GM19043 (cell line): ENCODE data around the gene STARD13.

ENCODE experiments used
- ATAC-seq: cut with Tn5 transposase; IDR thresholded peaks from one replicate; pipeline ENCODE4 v1.9.1; 2021; ENCODE audit warnings: low read depth; ENCODE audit not compliant: unreplicated experiment

The STARD13 gene

GRCh38 chr13:33230178-33230881, 55.2 kb downstream of the STARD13 start:
- no peak for ATAC-seq

- ATAC-seq: no peak
Measured at GRCh38 chr13:33229446-33230177, 55.9 kb downstream of the STARD13 start.

DNA sequence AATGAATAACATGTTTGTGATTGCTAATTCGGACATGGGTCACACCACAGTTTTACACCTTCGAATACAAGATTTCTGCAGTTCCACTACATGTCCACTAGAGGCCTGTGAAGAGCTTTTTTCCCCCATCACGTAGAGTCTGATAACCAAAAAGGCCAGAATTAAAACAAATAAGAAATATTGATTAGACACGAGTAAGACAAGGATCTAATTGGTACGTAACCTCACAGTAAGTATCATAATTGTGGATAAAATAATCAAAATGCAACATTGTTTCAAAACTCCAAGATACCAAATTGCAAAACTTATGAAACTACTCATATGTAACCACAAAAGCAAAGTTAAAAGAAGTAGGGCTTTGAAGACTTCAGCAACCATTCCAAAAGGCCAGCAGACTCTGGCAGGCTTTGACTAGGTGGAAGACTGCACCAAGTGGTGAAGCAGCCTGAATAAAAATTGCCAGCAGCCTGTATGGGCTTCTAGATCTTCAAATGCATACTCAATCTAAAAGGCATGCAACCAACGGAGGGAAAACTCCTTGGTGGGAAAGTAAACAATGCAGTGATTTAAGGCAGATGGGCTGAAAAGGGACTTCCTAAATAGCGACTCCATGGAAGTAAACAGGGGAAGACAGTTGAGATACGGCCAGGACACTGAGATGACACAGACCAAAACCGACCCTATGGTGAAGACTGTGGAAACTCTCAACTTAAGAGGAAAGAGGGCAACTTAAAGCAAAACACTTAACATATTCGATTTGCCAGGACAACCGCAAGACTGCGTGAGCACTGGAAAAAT, 56.7 kb downstream of the STARD13 start:
- ATAC-seq: peak; percentile 55

DNA sequence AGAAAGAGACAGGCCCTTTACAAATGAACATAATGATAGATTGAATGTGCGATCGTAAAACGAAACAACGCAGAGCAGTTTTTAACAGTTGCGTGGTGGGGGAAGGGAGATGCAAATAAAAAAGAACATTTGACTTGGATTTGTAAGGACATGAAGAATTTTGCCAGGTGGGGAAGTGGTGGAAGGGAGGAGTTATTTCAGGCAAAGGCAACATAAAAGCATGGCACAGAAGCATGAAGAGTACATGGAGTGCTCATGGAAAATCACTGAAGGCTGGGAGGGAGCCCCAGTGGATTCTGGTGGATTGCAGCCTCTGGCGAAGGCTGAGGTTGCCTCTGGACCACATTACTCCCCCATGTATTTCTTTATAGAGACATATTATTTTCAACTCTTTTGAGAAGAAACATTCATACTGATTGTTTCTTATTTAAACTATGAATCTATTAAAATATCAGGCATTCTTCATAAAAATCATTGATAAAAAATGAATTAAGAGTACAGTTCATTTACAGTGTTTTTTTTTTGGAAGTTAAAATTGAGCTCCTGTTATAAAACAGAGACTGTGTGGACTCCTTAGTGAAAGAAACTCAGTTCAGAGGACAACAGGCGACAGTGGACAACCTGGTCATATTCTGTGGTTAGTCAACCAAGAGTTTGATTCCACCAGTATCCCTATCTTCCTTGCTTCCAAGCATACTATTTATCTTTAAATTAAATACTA, 57.5 kb downstream of the STARD13 start:
- no peak for ATAC-seq

DNA sequence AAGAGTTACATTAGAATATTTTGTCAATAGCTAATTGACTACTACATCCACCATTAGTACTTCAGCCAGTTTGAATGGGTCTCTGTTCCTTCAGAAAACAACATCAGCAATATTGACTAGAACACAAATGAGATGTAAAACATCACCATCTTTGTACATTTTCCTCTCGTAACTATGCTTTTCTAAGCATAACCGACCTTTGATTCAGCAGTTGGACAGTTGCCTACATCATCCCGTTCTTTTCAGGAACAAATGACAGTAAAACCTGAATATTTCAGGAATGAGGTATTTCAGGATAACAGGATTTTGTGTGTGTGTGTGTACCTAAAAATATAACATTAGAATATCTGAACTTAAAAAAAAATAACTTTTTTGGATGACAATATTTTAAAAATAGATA, 60.9 kb downstream of the STARD13 start:
- no peak for ATAC-seq

DNA sequence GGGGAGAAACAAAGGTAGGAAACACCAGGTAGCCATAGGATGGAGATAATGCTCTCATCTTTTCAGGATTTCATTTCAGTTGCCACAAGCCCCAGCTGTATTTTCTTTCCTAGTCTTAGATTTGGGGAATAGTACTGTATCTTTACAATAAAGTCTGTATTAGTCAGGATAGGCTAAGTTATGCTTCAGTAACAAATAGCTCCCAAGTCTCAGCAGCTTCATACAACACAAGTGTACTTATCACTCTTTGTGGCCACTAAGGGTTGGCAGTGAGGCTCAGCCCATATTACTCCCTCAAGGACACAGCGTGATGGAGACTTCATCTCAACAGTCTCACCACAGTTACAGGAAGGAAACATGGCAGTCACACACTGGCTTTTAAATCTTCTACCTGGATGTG, 61.4 kb downstream of the STARD13 start:
- no peak for ATAC-seq

DNA sequence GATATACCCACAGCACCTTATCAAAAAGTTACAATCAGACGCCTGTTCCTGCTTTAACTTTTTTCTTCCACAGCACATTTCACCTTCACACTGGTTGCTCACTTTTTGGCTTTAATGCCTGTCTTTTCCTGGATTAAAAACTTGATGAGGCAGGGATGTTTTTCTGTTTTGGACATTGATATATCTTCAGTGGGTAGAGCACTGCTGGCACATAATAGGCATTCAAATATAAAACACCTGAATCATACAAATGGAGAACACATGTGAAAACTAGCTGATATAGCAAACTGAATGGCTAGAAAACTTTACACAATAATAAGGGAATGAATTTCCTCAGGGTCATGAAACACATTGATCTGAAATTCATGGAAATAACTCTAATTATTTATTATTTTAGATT, 65.6 kb downstream of the STARD13 start:
- no peak for ATAC-seq

DNA sequence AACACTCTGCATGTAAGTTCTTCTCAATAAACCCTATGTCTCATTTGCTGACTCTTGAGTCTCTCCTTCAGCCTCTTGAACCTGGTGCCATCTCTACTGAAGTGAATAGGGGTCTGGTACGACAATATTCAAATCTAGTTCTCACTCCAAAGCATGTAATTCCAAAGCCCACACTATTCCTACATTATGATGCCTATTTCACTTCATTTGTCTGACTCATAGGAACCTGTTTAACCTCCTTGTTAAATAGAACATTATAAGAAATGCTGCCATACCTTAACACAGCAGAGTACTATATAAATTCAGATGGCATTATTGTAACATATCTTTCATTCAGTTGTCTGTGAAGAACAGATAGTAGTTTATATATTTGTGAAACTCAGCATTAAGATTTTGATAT, 67.1 kb downstream of the STARD13 start:
- ATAC-seq: no peak

- ATAC-seq: no peak
Measured at GRCh38 chr13:33218020-33218419, 67.5 kb downstream of the STARD13 start.

GRCh38 chr13:33217256-33217655, 68.3 kb downstream of the STARD13 start:
- no peak for ATAC-seq

DNA sequence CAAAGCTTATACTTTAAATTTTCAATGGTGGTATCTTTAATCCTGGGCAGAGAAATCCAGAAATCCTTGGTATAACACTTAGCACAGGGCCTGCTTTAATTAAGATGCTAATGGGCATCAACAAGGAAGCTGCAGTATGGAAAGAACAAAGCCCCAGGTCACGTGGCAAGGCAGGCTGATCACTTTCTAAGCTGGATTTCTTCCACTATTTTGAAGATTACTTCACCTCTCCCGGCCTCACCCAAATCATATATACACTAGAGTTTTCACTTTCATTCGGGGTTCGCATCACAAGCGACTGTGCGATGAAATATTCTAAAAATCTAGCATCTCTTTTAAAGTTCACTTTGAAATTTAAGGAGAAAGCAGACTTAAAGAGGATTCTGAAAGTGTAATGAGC, 71.8 kb downstream of the STARD13 start:
- ATAC-seq: no peak

GRCh38 chr13:33213024-33213768, 72.4 kb downstream of the STARD13 start:
- ATAC-seq: no peak

GRCh38 chr13:33212396-33212795, 73.2 kb downstream of the STARD13 start:
- ATAC-seq: no peak

- no peak for ATAC-seq
Measured at GRCh38 chr13:33210090-33210489, 75.5 kb downstream of the STARD13 start.

DNA sequence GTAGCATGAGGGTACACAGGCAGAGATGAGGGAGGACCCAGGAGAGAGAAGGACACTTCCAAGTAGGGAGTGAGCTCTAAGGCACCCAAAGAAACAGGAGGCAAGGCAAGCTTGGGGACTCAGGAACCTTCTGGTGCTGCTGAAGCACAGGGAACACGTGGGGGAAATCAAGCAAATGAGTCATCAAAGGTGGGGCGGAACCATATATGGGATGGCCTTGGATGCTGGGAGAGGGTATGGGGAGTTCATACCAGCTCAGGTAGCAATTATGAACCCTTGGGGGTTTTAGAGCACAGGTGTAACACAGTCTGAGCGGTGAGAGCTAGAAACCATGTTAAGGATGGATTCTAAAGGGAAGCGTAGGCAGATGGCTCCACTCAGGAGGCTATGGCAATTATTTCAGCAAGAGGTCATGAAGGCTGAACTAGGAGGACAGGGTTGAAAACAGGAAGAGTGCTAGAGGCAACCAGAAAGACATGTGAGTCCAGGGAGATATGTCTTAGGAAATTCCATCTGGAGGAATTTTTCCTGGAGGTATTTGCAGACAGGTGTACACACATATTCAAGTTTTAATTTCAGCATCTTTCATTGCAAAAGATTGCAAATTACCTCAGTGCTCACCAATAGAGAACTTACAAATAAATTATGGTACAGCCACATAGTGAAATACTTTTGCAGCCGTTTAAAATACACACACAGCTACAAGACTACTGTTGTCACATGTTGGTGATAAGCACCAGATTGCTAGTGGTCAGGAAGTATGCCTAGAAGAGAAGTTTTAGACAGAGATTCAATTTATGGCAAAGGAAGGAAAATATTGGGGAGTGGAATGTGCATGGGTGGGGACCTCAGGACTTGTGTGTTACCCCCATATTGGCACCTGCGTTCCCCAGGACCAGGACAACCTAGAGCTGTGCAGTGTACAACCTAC, 77.0 kb downstream of the STARD13 start:
- ATAC-seq: no peak

DNA sequence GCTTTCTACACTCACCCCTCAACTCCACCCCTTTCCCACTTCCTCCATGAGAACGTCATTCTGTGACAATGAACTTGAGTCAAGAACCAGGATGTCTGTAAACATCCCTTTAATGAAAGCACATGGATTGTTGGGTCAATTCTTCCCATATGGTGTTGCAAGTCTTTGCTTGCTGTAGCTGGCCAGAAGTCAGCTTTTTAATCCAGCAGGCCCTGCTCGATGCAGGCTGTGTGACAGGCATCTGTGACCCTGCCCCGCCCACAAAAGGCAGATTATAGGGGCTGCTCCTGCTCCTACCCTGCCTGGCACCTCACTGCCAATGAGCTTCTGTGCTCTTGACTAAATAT, 78.0 kb downstream of the STARD13 start:
- no peak for ATAC-seq

DNA sequence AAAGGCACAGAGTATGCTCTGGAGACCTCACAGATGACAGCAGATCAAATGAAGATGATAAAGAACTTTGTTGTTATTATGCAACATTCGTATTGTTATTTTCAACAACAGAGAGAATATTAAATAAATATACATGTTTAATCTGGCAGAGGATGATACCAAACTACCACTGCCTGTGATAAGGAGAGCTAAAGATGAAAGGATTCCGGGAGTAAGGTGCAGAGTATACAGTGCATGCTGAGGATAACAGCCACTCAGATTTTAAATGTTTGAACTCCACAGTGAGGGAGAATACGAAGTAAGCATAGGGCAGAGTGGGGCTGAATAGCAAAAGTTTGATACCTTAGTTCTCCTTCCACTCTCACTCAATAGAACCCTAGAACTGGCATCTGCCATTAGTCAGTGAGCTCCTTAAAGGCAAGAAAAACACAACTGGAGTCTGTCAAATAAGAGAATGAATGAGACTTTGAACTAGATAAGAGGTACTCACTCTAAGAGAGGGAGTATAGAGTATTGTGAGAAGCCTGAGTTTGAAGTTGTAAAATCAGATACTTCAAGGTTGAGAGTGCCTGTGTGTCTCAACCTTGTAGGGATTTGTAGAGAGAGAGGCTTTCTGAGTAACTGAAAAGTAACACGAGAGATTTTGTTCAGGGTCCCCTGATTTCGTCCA, 78.5 kb downstream of the STARD13 start:
- no peak for ATAC-seq

DNA sequence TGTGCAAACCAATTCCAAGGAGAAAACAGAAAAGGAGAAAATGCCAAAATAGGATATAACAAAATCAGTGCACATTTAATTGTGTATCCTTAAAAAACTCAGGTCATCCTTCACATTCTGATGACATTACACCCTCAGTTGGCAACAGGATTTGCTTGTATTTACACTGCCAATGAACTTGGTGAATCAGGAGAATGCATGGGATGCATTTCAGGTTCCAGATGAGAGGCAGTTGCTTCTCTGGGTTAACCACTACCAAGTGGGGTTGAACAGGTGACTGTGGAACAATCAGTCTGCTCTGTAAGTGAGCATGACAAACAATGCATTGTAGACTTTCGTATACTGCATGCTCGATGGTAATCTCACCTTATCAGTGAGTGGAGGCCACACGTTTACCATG, 79.1 kb downstream of the STARD13 start:
- no peak for ATAC-seq

GRCh38 chr13:33205804-33206221, 79.7 kb downstream of the STARD13 start:
- ATAC-seq: peak; percentile 44
